HCT116 (cell line): ENCODE data around the gene ITPKA.

Source experiments
- CEBPB ChIP-seq: IDR thresholded peaks from 2 replicates; pipeline ENCODE4 v1.6.1; 2012; ENCODE audit warnings: low read depth
- EGR1 ChIP-seq: IDR thresholded peaks from 2 replicates; pipeline ENCODE4 v1.6.1; 2012; ENCODE audit warnings: low read depth
- ELF1 ChIP-seq: IDR thresholded peaks from 2 replicates; pipeline ENCODE4 v1.6.1; 2012; ENCODE audit warnings: low read depth, borderline replicate concordance
- EZH2 ChIP-seq: fragments of 200-600 bp; sonication (generic); IDR thresholded peaks from 2 replicates; pipeline ENCODE4 v1.6.1; 2017; ENCODE audit warnings: antibody characterized with exemption, mixed run types
- MAX ChIP-seq: IDR thresholded peaks from 2 replicates; pipeline ENCODE4 v1.6.1; 2012
- POLR2A ChIP-seq: IDR thresholded peaks from 2 replicates; pipeline ENCODE4 v1.7.0; 2011; ENCODE audit warnings: borderline replicate concordance; ENCODE audit not compliant: insufficient read depth, insufficient read length; ENCODE audit errors: extremely low read depth
- POLR2AphosphoS5 ChIP-seq: IDR thresholded peaks from 2 replicates; pipeline ENCODE4 v1.6.1; 2011; ENCODE audit warnings: mild to moderate bottlenecking, low read depth, low read length, moderate library complexity
- REST ChIP-seq: IDR thresholded peaks from 2 replicates; pipeline ENCODE4 v1.6.1; 2012; ENCODE audit warnings: low read depth
- ZFX ChIP-seq: fragments of 450-650 bp; IDR thresholded peaks from 2 replicates; pipeline ENCODE4 v1.6.1; 2017
- TF ChIP-seq, protein P1 (sequence below), 3 experiments: fragments of 200-600 bp in 1 of 3; sonication (generic) in 1 of 3; IDR thresholded peaks in 2 of 3; conservative IDR thresholded peaks in 1 of 3; 2 replicates each; pipeline ENCODE4 v1.5.1; 2012 to 2017; ENCODE audit warnings: low read depth in 2 of 3, low read length in 2 of 3, antibody characterized with exemption in 1 of 3, borderline replicate concordance in 1 of 3, control low read depth in 1 of 3, mild to moderate bottlenecking in 1 of 3, mixed read lengths in 1 of 3, mixed run types in 1 of 3, moderate library complexity in 1 of 3; ENCODE audit not compliant: insufficient read depth in 1 of 3
- TF ChIP-seq, protein P2 (sequence below): IDR thresholded peaks from 2 replicates; pipeline ENCODE4 v1.6.1; 2012

DNA sequence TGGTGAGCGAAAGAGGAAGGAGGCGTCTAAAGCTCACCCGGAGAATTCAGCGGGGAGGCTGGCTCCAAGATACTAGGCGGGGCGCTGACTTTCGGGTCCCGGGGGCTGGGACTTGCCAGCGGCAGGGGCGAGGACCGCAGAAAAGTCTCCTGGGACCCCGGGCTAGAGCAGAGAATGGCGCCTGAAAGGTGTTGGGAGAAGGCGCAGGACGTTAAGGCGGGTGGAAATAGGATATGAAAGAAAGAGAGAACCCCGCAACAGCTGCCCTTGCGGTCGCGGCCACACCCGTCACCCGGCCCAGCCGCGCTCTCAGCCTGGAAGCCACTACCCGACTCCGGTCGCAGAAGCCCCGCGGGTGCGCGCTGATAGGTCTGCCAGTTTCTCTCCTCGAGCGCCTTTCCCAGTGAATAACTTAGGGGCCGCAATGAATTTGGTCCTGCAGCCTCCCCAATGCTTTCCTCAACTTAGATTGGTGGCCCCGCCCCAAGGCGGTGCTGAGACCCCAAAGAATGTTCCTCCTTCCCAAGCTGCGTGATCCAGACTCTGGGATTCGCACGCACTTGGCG lies 19.3 kb downstream of the ITPKA start:
- no peak for TF ChIP-seq POLR2A
- TF ChIP-seq EZH2, result no peak
- TF ChIP-seq, protein P1, sequence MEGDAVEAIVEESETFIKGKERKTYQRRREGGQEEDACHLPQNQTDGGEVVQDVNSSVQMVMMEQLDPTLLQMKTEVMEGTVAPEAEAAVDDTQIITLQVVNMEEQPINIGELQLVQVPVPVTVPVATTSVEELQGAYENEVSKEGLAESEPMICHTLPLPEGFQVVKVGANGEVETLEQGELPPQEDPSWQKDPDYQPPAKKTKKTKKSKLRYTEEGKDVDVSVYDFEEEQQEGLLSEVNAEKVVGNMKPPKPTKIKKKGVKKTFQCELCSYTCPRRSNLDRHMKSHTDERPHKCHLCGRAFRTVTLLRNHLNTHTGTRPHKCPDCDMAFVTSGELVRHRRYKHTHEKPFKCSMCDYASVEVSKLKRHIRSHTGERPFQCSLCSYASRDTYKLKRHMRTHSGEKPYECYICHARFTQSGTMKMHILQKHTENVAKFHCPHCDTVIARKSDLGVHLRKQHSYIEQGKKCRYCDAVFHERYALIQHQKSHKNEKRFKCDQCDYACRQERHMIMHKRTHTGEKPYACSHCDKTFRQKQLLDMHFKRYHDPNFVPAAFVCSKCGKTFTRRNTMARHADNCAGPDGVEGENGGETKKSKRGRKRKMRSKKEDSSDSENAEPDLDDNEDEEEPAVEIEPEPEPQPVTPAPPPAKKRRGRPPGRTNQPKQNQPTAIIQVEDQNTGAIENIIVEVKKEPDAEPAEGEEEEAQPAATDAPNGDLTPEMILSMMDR (IDR thresholded peaks at IDR 0.05 in 2 of 3, conservative IDR thresholded peaks at IDR 0.05 in 1 of 3; ENCODE audit: borderline replicate concordance in 1 of 3, insufficient read depth in 1 of 3, low read depth in 2 of 3, low read length in 2 of 3), result no peak
- no peak for TF ChIP-seq POLR2AphosphoS5
- no peak for TF ChIP-seq REST
- TF ChIP-seq MAX, result no peak
- TF ChIP-seq ZFX, result no peak
- TF ChIP-seq, protein P2, sequence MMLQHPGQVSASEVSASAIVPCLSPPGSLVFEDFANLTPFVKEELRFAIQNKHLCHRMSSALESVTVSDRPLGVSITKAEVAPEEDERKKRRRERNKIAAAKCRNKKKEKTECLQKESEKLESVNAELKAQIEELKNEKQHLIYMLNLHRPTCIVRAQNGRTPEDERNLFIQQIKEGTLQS, result no peak
- no peak for TF ChIP-seq CEBPB
- no peak for TF ChIP-seq ELF1
- no peak for TF ChIP-seq EGR1
